Measurements from ENCODE around the gene FERMT1.

FERMT1 gene

GRCh38 chr20:6130045-6130444 lies 7.2 kb upstream of the FERMT1 start:
- TF ChIP-seq CTCF (IDR thresholded peaks at IDR 0.05; ENCODE audit: extremely low read depth, missing control alignments), result no peak
- no peak for DNase-seq (ENCODE audit: low spot score)

GRCh38 chr20:6127825-6128224 lies 5.0 kb upstream of the FERMT1 start:
- no peak for DNase-seq (ENCODE audit: low spot score)
- TF ChIP-seq CTCF (IDR thresholded peaks at IDR 0.05; ENCODE audit: extremely low read depth, missing control alignments), result no peak

- no peak for TF ChIP-seq CTCF (IDR thresholded peaks at IDR 0.05; ENCODE audit: extremely low read depth, missing control alignments)
- DNase-seq (ENCODE audit: low spot score), result no peak
Measured at GRCh38 chr20:6126846-6127245, 4.0 kb upstream of the FERMT1 start.

GRCh38 chr20:6123649-6124014 lies 802 bp upstream of the FERMT1 start:
- no peak for DNase-seq (ENCODE audit: low spot score)
- no peak for TF ChIP-seq CTCF (IDR thresholded peaks at IDR 0.05; ENCODE audit: extremely low read depth, missing control alignments)

- no peak for TF ChIP-seq CTCF (IDR thresholded peaks at IDR 0.05; ENCODE audit: extremely low read depth, missing control alignments)
- DNase-seq (ENCODE audit: low spot score), result no peak
Measured at GRCh38 chr20:6122111-6122872, 538 bp downstream of the FERMT1 start.

- TF ChIP-seq CTCF (IDR thresholded peaks at IDR 0.05; ENCODE audit: extremely low read depth, missing control alignments), result no peak
- DNase-seq (ENCODE audit: low spot score), result no peak
Measured at GRCh38 chr20:6121504-6121903, 1.3 kb downstream of the FERMT1 start.

- DNase-seq (ENCODE audit: low spot score), result no peak
Measured at GRCh38 chr20:6120491-6120988, 2.3 kb downstream of the FERMT1 start.

More at GRCh38 chr20:6120491-6120988, 2.3 kb downstream of the FERMT1 start:
- no peak for TF ChIP-seq CTCF (IDR thresholded peaks at IDR 0.05; ENCODE audit: extremely low read depth, missing control alignments)

Measured in GM20000 (cell line).